PC-3 (cell line): ENCODE data around the gene GAB2.

Source experiments
- EZH2 ChIP-seq: fragments of 300-600 bp; sonication (generic); IDR thresholded peaks from one replicate; pipeline ENCODE4 v1.6.1; 2017; ENCODE audit warnings: antibody characterized with exemption, mild to moderate bottlenecking, low read length; ENCODE audit not compliant: unreplicated experiment
- TF ChIP-seq, protein P1 (sequence below): fragments of 300-600 bp; sonication (generic); conservative IDR thresholded peaks from 2 replicates; pipeline ENCODE4 v1.5.1; 2017; ENCODE audit warnings: antibody characterized with exemption, low read depth, mild to moderate bottlenecking, low read length

DNA sequence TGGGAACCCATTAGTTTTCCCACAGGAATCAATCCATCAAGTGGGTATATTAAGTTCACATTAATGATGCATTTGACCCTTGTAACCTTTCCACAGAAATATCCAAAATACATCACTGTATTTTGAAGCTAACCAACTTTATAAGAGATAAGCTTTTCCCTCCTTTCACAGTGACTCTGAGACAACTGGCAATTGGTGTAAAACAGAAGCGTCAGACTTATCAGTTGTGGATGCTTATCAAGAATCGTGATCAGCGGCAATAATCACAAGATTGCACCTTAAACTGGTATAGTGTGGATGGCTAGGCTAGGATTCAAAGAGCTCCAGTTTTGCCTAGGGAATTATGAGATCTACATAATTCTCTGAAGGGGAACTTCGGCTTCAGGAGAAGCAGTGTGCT is 155.8 kb downstream of the GAB2 start:
- TF ChIP-seq, protein P1, sequence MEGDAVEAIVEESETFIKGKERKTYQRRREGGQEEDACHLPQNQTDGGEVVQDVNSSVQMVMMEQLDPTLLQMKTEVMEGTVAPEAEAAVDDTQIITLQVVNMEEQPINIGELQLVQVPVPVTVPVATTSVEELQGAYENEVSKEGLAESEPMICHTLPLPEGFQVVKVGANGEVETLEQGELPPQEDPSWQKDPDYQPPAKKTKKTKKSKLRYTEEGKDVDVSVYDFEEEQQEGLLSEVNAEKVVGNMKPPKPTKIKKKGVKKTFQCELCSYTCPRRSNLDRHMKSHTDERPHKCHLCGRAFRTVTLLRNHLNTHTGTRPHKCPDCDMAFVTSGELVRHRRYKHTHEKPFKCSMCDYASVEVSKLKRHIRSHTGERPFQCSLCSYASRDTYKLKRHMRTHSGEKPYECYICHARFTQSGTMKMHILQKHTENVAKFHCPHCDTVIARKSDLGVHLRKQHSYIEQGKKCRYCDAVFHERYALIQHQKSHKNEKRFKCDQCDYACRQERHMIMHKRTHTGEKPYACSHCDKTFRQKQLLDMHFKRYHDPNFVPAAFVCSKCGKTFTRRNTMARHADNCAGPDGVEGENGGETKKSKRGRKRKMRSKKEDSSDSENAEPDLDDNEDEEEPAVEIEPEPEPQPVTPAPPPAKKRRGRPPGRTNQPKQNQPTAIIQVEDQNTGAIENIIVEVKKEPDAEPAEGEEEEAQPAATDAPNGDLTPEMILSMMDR = no peak
- no peak for TF ChIP-seq EZH2
